ENCODE data around the gene EME2. TPM values are rescaled to one million over a fixed set of nuclear protein-coding genes. Genes with fewer than 3 reads are reported as not detected.

EME2 gene
- total and polyA plus RNA-seq, 2 experiments from 2014 or later: 4.1 to 15.0 TPM

DNA sequence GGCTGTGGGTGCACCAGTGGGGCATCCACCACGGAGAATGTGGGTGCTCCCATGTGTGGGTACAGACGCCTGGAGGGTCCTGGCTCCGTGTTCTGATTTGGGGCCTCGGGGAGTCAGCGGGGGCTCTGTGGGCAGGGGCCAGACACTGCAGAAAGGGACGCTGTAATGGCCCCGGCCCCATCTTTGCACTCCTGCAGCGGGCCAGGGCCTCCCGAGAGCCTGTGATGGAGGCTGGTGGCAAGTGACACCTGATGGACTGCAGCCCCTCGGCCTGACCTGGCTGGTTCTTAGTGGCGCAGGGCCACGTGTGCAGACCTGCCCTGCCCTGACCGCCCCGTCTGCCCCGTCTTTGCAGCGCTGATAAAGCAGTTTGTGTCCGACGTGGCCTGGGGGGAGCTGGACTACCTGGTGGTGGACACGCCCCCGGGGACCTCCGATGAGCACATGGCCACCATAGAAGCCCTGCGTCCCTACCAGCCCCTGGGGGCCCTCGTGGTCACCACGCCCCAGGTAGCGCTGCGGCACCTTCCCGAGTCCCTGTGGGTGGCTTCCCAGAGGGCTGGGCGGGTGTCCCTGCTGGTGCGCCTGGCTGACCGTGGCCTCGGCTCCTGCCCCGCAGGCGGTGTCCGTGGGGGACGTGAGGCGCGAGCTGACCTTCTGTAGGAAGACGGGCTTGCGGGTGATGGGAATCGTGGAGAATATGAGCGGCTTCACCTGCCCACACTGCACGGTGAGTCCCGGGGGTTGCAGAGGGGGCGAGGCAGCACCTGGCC is 14.9 kb downstream of the EME2 start (continued):
- TF ChIP-seq, protein P1, sequence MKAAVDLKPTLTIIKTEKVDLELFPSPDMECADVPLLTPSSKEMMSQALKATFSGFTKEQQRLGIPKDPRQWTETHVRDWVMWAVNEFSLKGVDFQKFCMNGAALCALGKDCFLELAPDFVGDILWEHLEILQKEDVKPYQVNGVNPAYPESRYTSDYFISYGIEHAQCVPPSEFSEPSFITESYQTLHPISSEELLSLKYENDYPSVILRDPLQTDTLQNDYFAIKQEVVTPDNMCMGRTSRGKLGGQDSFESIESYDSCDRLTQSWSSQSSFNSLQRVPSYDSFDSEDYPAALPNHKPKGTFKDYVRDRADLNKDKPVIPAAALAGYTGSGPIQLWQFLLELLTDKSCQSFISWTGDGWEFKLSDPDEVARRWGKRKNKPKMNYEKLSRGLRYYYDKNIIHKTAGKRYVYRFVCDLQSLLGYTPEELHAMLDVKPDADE (IDR thresholded peaks at IDR 0.05): no peak
- TF ChIP-seq ZNF331 (CRISPR knock-in tag; IDR thresholded peaks at IDR 0.05; ENCODE audit: low read depth): no peak
- TF ChIP-seq POLR2AphosphoS5 (IDR thresholded peaks at IDR 0.05; ENCODE audit: low read depth): no peak
- TF ChIP-seq ZNF114 (CRISPR knock-in tag; IDR thresholded peaks at IDR 0.05): no peak
- TF ChIP-seq, protein P2, sequence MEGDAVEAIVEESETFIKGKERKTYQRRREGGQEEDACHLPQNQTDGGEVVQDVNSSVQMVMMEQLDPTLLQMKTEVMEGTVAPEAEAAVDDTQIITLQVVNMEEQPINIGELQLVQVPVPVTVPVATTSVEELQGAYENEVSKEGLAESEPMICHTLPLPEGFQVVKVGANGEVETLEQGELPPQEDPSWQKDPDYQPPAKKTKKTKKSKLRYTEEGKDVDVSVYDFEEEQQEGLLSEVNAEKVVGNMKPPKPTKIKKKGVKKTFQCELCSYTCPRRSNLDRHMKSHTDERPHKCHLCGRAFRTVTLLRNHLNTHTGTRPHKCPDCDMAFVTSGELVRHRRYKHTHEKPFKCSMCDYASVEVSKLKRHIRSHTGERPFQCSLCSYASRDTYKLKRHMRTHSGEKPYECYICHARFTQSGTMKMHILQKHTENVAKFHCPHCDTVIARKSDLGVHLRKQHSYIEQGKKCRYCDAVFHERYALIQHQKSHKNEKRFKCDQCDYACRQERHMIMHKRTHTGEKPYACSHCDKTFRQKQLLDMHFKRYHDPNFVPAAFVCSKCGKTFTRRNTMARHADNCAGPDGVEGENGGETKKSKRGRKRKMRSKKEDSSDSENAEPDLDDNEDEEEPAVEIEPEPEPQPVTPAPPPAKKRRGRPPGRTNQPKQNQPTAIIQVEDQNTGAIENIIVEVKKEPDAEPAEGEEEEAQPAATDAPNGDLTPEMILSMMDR (conservative IDR thresholded peaks at IDR 0.05; ENCODE audit: low read depth in 2 of 2): no peak

DNA sequence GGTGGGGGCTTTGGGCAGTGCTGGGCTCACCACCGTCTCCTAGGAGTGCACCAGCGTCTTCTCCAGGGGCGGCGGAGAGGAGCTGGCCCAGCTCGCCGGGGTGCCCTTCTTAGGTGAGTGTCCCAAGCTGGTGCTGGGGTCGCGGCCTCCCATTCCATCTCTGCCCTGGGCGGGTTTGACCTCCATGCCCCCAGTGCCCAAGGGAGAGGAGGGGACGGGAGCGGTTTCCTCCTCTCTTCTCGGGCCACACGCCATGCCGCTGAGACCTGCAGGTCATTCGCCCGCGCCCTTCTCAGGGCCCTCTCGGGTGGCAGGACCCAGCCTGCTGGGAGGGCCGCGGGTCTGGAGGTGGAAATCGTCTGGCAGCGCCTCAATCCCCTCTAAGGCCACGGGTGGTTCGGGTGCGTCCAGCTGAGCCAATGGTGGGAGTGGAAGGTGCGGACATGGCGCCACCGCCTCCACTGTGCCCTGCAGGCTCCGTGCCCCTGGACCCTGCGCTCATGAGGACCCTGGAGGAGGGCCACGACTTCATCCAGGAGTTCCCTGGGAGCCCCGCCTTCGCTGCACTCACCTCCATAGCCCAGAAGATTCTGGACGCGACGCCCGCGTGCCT is 15.6 kb downstream of the EME2 start:
- peaks cover 9% of the 10 kb centered on the region for H3K27me3 Mint-ChIP-seq (ENCODE audit: insufficient read depth, low read depth, poor library complexity)
- H3K4me1 Mint-ChIP-seq: no peaks in the 10 kb centered on the region
- H3K36me3 Mint-ChIP-seq (ENCODE audit: low read depth): peaks cover 8% of the 10 kb centered on the region; the same call in 2 of the 3 replicates
- H2AFZ ChIP-seq: no peak overlapping the region
- no peaks in the 10 kb centered on the region for H3K36me3 ChIP-seq (ENCODE audit: insufficient read depth)
- no peaks in the 10 kb centered on the region for H3K9me2 ChIP-seq (ENCODE audit: insufficient read depth)
- H3K79me2 ChIP-seq (replicated peaks; ENCODE audit: insufficient read depth): peaks cover 34% of the 10 kb centered on the region
- ATAC-seq (no peak), DNase-seq (ENCODE audit: low spot score) (no peak)
- no peak overlapping the region for H3K4me3 ChIP-seq
- peaks cover 14% of the 10 kb centered on the region for H4K20me1 ChIP-seq (replicated peaks; ENCODE audit: insufficient read depth)
- H3K9me3 Mint-ChIP-seq: peaks cover 2% of the 10 kb centered on the region; the same call in 1 of the 3 replicates
- no peak overlapping the region for H3K4me3 Mint-ChIP-seq
- no peaks in the 10 kb centered on the region for H3F3A ChIP-seq (replicated peaks; ENCODE audit: low read depth)
- no peak overlapping the region for H3K27ac Mint-ChIP-seq
- H3K27me3 ChIP-seq (ENCODE audit: insufficient read depth): no peaks in the 10 kb centered on the region
- H3K27ac ChIP-seq (ENCODE audit: low read depth): no peak overlapping the region
- H3K4me2 ChIP-seq: no peak overlapping the region
- TF ChIP-seq, protein P1 (IDR thresholded peaks at IDR 0.05): no peak
- TF ChIP-seq, protein P3, sequence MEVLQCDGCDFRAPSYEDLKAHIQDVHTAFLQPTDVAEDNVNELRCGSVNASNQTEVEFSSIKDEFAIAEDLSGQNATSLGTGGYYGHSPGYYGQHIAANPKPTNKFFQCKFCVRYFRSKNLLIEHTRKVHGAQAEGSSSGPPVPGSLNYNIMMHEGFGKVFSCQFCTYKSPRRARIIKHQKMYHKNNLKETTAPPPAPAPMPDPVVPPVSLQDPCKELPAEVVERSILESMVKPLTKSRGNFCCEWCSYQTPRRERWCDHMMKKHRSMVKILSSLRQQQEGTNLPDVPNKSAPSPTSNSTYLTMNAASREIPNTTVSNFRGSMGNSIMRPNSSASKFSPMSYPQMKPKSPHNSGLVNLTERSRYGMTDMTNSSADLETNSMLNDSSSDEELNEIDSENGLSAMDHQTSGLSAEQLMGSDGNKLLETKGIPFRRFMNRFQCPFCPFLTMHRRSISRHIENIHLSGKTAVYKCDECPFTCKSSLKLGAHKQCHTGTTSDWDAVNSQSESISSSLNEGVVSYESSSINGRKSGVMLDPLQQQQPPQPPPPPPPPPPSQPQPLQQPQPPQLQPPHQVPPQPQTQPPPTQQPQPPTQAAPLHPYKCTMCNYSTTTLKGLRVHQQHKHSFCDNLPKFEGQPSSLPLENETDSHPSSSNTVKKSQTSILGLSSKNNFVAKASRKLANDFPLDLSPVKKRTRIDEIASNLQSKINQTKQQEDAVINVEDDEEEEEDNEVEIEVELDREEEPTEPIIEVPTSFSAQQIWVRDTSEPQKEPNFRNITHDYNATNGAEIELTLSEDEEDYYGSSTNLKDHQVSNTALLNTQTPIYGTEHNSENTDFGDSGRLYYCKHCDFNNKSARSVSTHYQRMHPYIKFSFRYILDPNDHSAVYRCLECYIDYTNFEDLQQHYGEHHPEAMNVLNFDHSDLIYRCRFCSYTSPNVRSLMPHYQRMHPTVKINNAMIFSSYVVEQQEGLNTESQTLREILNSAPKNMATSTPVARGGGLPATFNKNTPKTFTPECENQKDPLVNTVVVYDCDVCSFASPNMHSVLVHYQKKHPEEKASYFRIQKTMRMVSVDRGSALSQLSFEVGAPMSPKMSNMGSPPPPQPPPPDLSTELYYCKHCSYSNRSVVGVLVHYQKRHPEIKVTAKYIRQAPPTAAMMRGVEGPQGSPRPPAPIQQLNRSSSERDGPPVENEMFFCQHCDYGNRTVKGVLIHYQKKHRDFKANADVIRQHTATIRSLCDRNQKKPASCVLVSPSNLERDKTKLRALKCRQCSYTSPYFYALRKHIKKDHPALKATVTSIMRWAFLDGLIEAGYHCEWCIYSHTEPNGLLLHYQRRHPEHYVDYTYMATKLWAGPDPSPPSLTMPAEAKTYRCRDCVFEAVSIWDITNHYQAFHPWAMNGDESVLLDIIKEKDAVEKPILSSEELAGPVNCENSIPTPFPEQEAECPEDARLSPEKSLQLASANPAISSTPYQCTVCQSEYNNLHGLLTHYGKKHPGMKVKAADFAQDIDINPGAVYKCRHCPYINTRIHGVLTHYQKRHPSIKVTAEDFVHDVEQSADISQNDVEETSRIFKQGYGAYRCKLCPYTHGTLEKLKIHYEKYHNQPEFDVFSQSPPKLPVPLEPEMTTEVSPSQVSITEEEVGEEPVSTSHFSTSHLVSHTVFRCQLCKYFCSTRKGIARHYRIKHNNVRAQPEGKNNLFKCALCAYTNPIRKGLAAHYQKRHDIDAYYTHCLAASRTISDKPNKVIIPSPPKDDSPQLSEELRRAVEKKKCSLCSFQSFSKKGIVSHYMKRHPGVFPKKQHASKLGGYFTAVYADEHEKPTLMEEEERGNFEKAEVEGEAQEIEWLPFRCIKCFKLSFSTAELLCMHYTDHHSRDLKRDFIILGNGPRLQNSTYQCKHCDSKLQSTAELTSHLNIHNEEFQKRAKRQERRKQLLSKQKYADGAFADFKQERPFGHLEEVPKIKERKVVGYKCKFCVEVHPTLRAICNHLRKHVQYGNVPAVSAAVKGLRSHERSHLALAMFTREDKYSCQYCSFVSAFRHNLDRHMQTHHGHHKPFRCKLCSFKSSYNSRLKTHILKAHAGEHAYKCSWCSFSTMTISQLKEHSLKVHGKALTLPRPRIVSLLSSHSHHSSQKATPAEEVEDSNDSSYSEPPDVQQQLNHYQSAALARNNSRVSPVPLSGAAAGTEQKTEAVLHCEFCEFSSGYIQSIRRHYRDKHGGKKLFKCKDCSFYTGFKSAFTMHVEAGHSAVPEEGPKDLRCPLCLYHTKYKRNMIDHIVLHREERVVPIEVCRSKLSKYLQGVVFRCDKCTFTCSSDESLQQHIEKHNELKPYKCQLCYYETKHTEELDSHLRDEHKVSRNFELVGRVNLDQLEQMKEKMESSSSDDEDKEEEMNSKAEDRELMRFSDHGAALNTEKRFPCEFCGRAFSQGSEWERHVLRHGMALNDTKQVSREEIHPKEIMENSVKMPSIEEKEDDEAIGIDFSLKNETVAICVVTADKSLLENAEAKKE (CRISPR knock-in tag; IDR thresholded peaks at IDR 0.05): no peak
- no peak for TF ChIP-seq ZNF331 (CRISPR knock-in tag; IDR thresholded peaks at IDR 0.05; ENCODE audit: low read depth)
- H3K4me1 ChIP-seq (ENCODE audit: insufficient read depth): no peaks in the 10 kb centered on the region

Data from GM23338 (cell line).